HCT116 (cell line): ENCODE results near the gene CIROP. TPM values are rescaled to one million over a fixed set of nuclear protein-coding genes. Genes with fewer than 3 reads are reported as not detected.

Source experiments
- ATAC-seq: fragments of 200-7000 bp; cut with Tn5 transposase; 2 replicates; pipeline ENCODE4 v1.9.1; 2020; ENCODE audit warnings: mild to moderate bottlenecking, moderate library complexity
- BruUV-seq: library from RNA; stranded (reverse); fragments of 400-500 nt; replicated peaks from 2 replicates; lab custom pipeline; 2021; lab: Mats Ljungman, UMichigan
- CTCF ChIA-PET: fragments of 300-600 bp; sonication (Branson Sonifier 250); formaldehyde crosslinking; loops from one replicate; lab custom pipeline; 2021; ENCODE audit warnings: antibody characterized with exemption; lab: Charles Lee
- POLR2A ChIA-PET: fragments of 300-600, 350-600 bp; sonication (Branson Sonifier 250); formaldehyde crosslinking; loops from one replicate; lab custom pipeline; 2021; ENCODE audit warnings: antibody characterized with exemption; lab: Charles Lee
- RAD21 ChIA-PET, 2 experiments: fragments of 300-600 bp; sonication (Branson Sonifier 250); formaldehyde crosslinking; loops; one replicate each; lab custom pipeline; 2023; ENCODE audit warnings: low total read pairs in 2 of 2; ENCODE audit not compliant: uncharacterized antibody in 2 of 2, unreplicated experiment in 2 of 2, low non-redundant PET in 1 of 2; lab: Charles Lee
- DNase-seq: peaks from one replicate; pipeline ENCODE4 v3.0.0-alpha.2; 2010; ENCODE audit warnings: low read depth, low spot score
- H2AFZ ChIP-seq: fragments of 200-600 bp; shearing (Covaris generic), sonication (generic); 2 replicates; pipeline ENCODE4 v1.6.1; 2017; ENCODE audit warnings: low read depth, mixed run types, mixed read lengths, antibody characterized with exemption, low read length; ENCODE audit not compliant: poor library complexity, severe bottlenecking
- H3K27ac ChIP-seq: 2 replicates; pipeline ENCODE4 v1.5.1; 2012; ENCODE audit warnings: low read depth, low read length
- H3K27me3 ChIP-seq: fragments of 200-600 bp; sonication (generic); 2 replicates; pipeline ENCODE4 v1.6.1; 2016; ENCODE audit warnings: mixed run types, low read length, mixed read lengths; ENCODE audit not compliant: insufficient read depth
- H3K36me3 ChIP-seq, 2 experiments: fragments of 200-500 bp in 1 of 2; fragments of 200-600 bp in 1 of 2; sonication (Bioruptor generic) in 1 of 2; sonication (generic) in 1 of 2; 2 replicates each; pipeline versions ENCODE4 v1.5.1 to v1.6.1; 2014 to 2016; ENCODE audit warnings: low read length in 2 of 2, inconsistent platforms in 1 of 2, mixed read lengths in 1 of 2, mixed run types in 1 of 2; ENCODE audit not compliant: insufficient read depth in 2 of 2, control insufficient read depth in 1 of 2
- H3K4me1 ChIP-seq, 2 experiments: fragments of 200-600 bp in 1 of 2; sonication (generic) in 1 of 2; 2 replicates each; pipeline versions ENCODE4 v1.5.1 to v1.6.1; 2012 to 2017; ENCODE audit warnings: low read length in 2 of 2, inconsistent platforms in 1 of 2, mild to moderate bottlenecking in 1 of 2, mixed read lengths in 1 of 2, mixed run types in 1 of 2, moderate library complexity in 1 of 2; ENCODE audit not compliant: insufficient read depth in 2 of 2, control insufficient read depth in 1 of 2
- H3K4me2 ChIP-seq: fragments of 200-600 bp; sonication (generic); 2 replicates; pipeline ENCODE4 v1.6.1; 2017; ENCODE audit warnings: mixed run types, low read length, mixed read lengths
- H3K4me3 ChIP-seq, 2 experiments: fragments of 200-600 bp in 1 of 2; sonication (generic) in 1 of 2; replicated peaks in 1 of 2; 2 replicates each; pipeline ENCODE4 v1.5.1; 2011 to 2016; ENCODE audit warnings: low read length in 2 of 2, control low read depth in 1 of 2, low read depth in 1 of 2, mild to moderate bottlenecking in 1 of 2, mixed read lengths in 1 of 2, mixed run types in 1 of 2
- H3K79me2 ChIP-seq: fragments of 200-600 bp; sonication (generic); 2 replicates; pipeline ENCODE4 v1.6.1; 2017; ENCODE audit warnings: mild to moderate bottlenecking, mixed run types, low read length, moderate library complexity, mixed read lengths; ENCODE audit not compliant: insufficient read depth
- H3K9ac ChIP-seq: fragments of 200-600 bp; sonication (generic); 2 replicates; pipeline ENCODE4 v1.6.1; 2016; ENCODE audit warnings: low read length, mixed read lengths
- H3K9me2 ChIP-seq: fragments of 200-600 bp; sonication (generic), shearing (Covaris generic); 2 replicates; pipeline ENCODE4 v1.6.1; 2017; ENCODE audit warnings: mixed run types, mild to moderate bottlenecking, moderate library complexity; ENCODE audit not compliant: insufficient read depth
- H3K9me3 ChIP-seq, 2 experiments: fragments of 200-500 bp in 1 of 2; fragments of 200-600 bp in 1 of 2; sonication (Bioruptor generic) in 1 of 2; sonication (generic) in 1 of 2; 2 replicates each; pipeline ENCODE4 v1.6.1; 2014 to 2017; ENCODE audit warnings: low read length in 2 of 2, mixed read lengths in 2 of 2, inconsistent platforms in 1 of 2, low read depth in 1 of 2, mild to moderate bottlenecking in 1 of 2, mixed run types in 1 of 2, moderate library complexity in 1 of 2; ENCODE audit not compliant: control insufficient read depth in 1 of 2, insufficient read depth in 1 of 2
- H4K20me1 ChIP-seq: fragments of 200-600 bp; sonication (generic), shearing (Covaris generic); 2 replicates; pipeline ENCODE4 v1.6.1; 2017; ENCODE audit warnings: mixed run types, mild to moderate bottlenecking, moderate library complexity; ENCODE audit not compliant: insufficient read depth
- ATF3 ChIP-seq: IDR thresholded peaks from 2 replicates; pipeline ENCODE4 v1.6.1; 2012
- CTCF ChIP-seq, 3 experiments: fragments of 200-600 bp in 1 of 3; sonication (generic) in 1 of 3; IDR thresholded peaks in 2 of 3; conservative IDR thresholded peaks in 1 of 3; 2 replicates each; pipeline ENCODE4 v1.5.1; 2012 to 2017; ENCODE audit warnings: low read depth in 2 of 3, low read length in 2 of 3, antibody characterized with exemption in 1 of 3, borderline replicate concordance in 1 of 3, control low read depth in 1 of 3, mild to moderate bottlenecking in 1 of 3, mixed read lengths in 1 of 3, mixed run types in 1 of 3, moderate library complexity in 1 of 3; ENCODE audit not compliant: insufficient read depth in 1 of 3
- EGR1 ChIP-seq: IDR thresholded peaks from 2 replicates; pipeline ENCODE4 v1.6.1; 2012; ENCODE audit warnings: low read depth
- ELF1 ChIP-seq: IDR thresholded peaks from 2 replicates; pipeline ENCODE4 v1.6.1; 2012; ENCODE audit warnings: low read depth, borderline replicate concordance
- EZH2 ChIP-seq: fragments of 200-600 bp; sonication (generic); IDR thresholded peaks from 2 replicates; pipeline ENCODE4 v1.6.1; 2017; ENCODE audit warnings: antibody characterized with exemption, mixed run types
- EZH2phosphoT487 ChIP-seq: fragments of 200-600 bp; IDR thresholded peaks from 2 replicates; pipeline ENCODE4 v1.6.1; 2018; ENCODE audit warnings: antibody characterized with exemption, borderline replicate concordance
- FOSL1 ChIP-seq: IDR thresholded peaks from 2 replicates; pipeline ENCODE4 v1.6.1; 2012; ENCODE audit warnings: low read depth
- JUND ChIP-seq: IDR thresholded peaks from 2 replicates; pipeline ENCODE4 v1.6.1; 2012
- MAX ChIP-seq: IDR thresholded peaks from 2 replicates; pipeline ENCODE4 v1.6.1; 2012
- POLR2A ChIP-seq: IDR thresholded peaks from 2 replicates; pipeline ENCODE4 v1.7.0; 2011; ENCODE audit warnings: borderline replicate concordance; ENCODE audit not compliant: insufficient read depth, insufficient read length; ENCODE audit errors: extremely low read depth
- POLR2AphosphoS5 ChIP-seq: IDR thresholded peaks from 2 replicates; pipeline ENCODE4 v1.6.1; 2011; ENCODE audit warnings: mild to moderate bottlenecking, low read depth, low read length, moderate library complexity
- RAD21 ChIP-seq: IDR thresholded peaks from 2 replicates; pipeline ENCODE4 v1.6.1; 2012; ENCODE audit warnings: low read depth, mild to moderate bottlenecking
- REST ChIP-seq: IDR thresholded peaks from 2 replicates; pipeline ENCODE4 v1.6.1; 2012; ENCODE audit warnings: low read depth
- SIN3A ChIP-seq: IDR thresholded peaks from 2 replicates; pipeline ENCODE4 v1.6.1; 2012; ENCODE audit warnings: low read depth
- SP1 ChIP-seq: IDR thresholded peaks from 2 replicates; pipeline ENCODE4 v1.6.1; 2012; ENCODE audit warnings: low read depth
- TCF7L2 ChIP-seq: IDR thresholded peaks from 2 replicates; pipeline ENCODE4 v1.7.0; 2011; ENCODE audit warnings: borderline replicate concordance, inconsistent platforms; ENCODE audit not compliant: insufficient read depth, insufficient read length; ENCODE audit errors: extremely low read depth
- YY1 ChIP-seq: IDR thresholded peaks from 2 replicates; pipeline ENCODE4 v1.6.1; 2011; ENCODE audit warnings: low read length, low read depth, moderate library complexity, mild to moderate bottlenecking; ENCODE audit not compliant: insufficient replicate concordance; ENCODE audit errors: extremely low read depth
- ZBTB33 ChIP-seq: IDR thresholded peaks from 2 replicates; pipeline ENCODE4 v1.6.1; 2011; ENCODE audit warnings: mild to moderate bottlenecking, low read length, moderate library complexity; ENCODE audit not compliant: insufficient replicate concordance; ENCODE audit errors: extremely low read depth
- ZFX ChIP-seq: fragments of 450-650 bp; IDR thresholded peaks from 2 replicates; pipeline ENCODE4 v1.6.1; 2017
- ZNF274 ChIP-seq: fragments of 200-500 bp; sonication (Bioruptor generic); IDR thresholded peaks from 2 replicates; pipeline ENCODE4 v1.6.1; 2014; ENCODE audit warnings: mild to moderate bottlenecking, low read depth, low read length, inconsistent platforms
- intact Hi-C: fragments of 100-400 bp; cut with micrococcal nuclease; formaldehyde crosslinking; loops from 2 replicates; pipeline ENCODE4 v1.10.0; 2022
- total RNA-seq: library from RNA; stranded (reverse); gene quantifications from one replicate; pipeline ENCODE4 v1.2.1, GENCODE V29; 2021; ENCODE audit not compliant: unreplicated experiment

CIROP gene
- total RNA-seq, 1 experiment from 2014 or later: not detected

GRCh38 chr14:23053426-23053825, 51.4 kb downstream of the CIROP start:
- peaks cover 12 to 24% of the 10 kb centered on the region in 2 experiments for H3K4me1 ChIP-seq
- H3K79me2 ChIP-seq: no peaks in the 10 kb centered on the region
- CTCF ChIA-PET: interaction anchor here (2.2 kb wide), 1 partner anchor 15 kb away, joined by 8 read pairs; no protein-coding TSS in a partner anchor
- RAD21 ChIA-PET: no interaction called here
- DNase-seq (no peak), ATAC-seq (no peak)
- H3K27me3 ChIP-seq: no peaks in the 10 kb centered on the region
- no peak overlapping the region for H3K4me3 ChIP-seq
- H3K9me3 ChIP-seq: no peaks in the 10 kb centered on the region
- H3K9ac ChIP-seq: no peak overlapping the region
- H3K4me2 ChIP-seq: no peak overlapping the region
- POLR2A ChIA-PET: no interaction called here
- 0 out of 4 replicates have a peak, but pooled peaks cover 0 to under 1% of the 10 kb centered on the region in 2 experiments for H3K36me3 ChIP-seq
- H4K20me1 ChIP-seq: no peaks in the 10 kb centered on the region
- intact Hi-C loops: no loop called here
- no peak overlapping the region for H2AFZ ChIP-seq
- no TSS peak for BruUV-seq
- no peaks in the 10 kb centered on the region for H3K9me2 ChIP-seq
- no peak for TF ChIP-seq CTCF (IDR thresholded peaks at IDR 0.05 in 2 of 3, conservative IDR thresholded peaks at IDR 0.05 in 1 of 3; ENCODE audit: borderline replicate concordance in 1 of 3, insufficient read depth in 1 of 3, low read depth in 2 of 3, low read length in 2 of 3)
- TF ChIP-seq POLR2A: no peak
- TF ChIP-seq JUND: no peak
- no peak for TF ChIP-seq SIN3A
- TF ChIP-seq ZFX: no peak
- TF ChIP-seq MAX: no peak
- no peak for TF ChIP-seq ZBTB33
- no peak for TF ChIP-seq EZH2
- no peak for TF ChIP-seq ATF3
- no peak for TF ChIP-seq SP1
- TF ChIP-seq YY1: no peak
- no peak for TF ChIP-seq EGR1
- no peak for TF ChIP-seq ELF1
- TF ChIP-seq FOSL1: no peak
- no peak for TF ChIP-seq POLR2AphosphoS5
- no peak for TF ChIP-seq TCF7L2
- TF ChIP-seq REST: no peak
- TF ChIP-seq RAD21: no peak
- no peak for TF ChIP-seq EZH2phosphoT487
- no peak for TF ChIP-seq ZNF274
- no peak overlapping the region for H3K27ac ChIP-seq
